ENCODE results near the gene C10orf90.

The C10orf90 gene

DNA sequence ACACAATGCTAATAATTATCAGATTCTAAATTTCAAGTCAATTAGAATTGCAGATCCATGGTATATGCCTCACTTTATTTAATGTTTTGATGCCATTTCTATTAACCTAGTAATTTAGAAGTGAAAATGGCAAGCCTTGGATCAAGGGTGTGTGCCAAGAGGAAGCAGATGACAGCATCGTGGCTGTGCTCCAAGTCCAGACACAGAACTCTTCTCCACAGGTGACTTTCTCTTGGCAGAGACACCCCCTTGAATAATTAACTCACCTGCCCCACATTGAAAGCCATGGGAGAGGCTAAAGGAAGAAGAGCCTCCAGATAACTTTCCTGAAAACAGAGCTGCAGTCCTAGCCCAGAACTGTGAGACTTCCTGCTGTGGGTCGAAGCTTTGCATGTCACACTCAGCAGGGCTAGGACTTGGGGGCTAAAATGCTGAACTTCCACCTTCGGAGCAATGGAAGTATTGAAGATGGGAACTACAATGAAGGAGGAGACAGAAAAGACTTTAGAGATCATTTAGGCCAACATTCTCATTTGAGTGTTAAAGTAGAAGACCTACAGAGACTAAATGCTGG is 996 bp upstream of the C10orf90 start:
- no peaks in the 10 kb centered on the region for H3K9me3 ChIP-seq (ENCODE audit: control insufficient read depth, low read depth, low read length)
- H3K9ac ChIP-seq (ENCODE audit: low read length) = no peak overlapping the region
- no peaks in the 10 kb centered on the region for H3K4me1 ChIP-seq (ENCODE audit: control insufficient read depth, low read depth, low read length)
- no peaks in the 10 kb centered on the region for H3K27me3 ChIP-seq (ENCODE audit: control insufficient read depth, insufficient read depth, low read length)
- no peaks in the 10 kb centered on the region for H3K36me3 ChIP-seq (ENCODE audit: control insufficient read depth, low read depth, low read length)
- no peak overlapping the region for H3K27ac ChIP-seq (ENCODE audit: low read length)
- no peak overlapping the region for H3K4me3 ChIP-seq (ENCODE audit: low read length)

DNA sequence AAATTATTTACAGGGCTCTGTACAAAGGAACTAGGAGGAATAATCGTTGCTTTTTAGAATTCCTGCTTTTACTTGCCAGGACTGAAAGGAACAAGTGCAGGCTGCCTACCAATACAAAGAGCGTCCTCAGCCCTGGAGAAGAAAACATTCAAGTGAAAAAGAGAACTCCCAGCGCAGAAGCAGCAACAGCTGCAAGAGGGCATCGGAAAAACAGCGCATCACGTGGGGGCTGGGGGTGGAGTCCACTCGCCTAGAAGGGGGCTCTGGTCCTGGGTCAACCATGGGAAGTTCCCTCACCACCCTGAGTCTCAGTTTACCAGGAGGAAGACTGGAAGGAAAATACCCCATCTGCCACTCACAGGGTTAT is 385 bp upstream of the C10orf90 start:
- Histone ChIP-seq H3K27ac (ENCODE audit: low read length) (no peak overlapping the region), H3K4me3 (ENCODE audit: low read length) (no peak overlapping the region), H3K36me3 (ENCODE audit: control insufficient read depth, low read depth, low read length) (no peaks in the 10 kb centered on the region), H3K9ac (ENCODE audit: low read length) (no peak overlapping the region), H3K27me3 (ENCODE audit: control insufficient read depth, insufficient read depth, low read length) (no peaks in the 10 kb centered on the region), H3K9me3 (ENCODE audit: control insufficient read depth, low read depth, low read length) (no peaks in the 10 kb centered on the region), H3K4me1 (ENCODE audit: control insufficient read depth, low read depth, low read length) (no peaks in the 10 kb centered on the region)

DNA sequence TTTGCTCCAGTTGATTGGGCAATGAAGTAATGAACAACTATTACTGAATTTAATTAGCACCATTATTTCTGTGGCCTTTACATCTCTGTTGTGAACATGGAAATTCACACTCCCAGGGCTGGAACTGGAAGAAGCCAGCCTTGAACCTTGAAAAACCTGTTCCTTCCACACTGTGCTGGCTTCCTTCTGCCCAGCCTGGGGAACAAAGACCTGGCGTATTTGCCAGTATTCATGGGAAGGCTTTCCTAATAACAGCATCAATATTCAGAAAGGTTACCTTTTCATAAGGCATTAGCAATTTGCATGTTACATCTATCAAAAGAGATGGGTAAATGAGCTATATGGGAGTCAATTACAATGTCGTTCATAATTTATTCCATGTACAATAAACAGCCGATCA is 1.3 kb downstream of the C10orf90 start:
- Histone ChIP-seq H3K4me1 (ENCODE audit: control insufficient read depth, low read depth, low read length) (no peaks in the 10 kb centered on the region), H3K27me3 (ENCODE audit: control insufficient read depth, insufficient read depth, low read length) (no peaks in the 10 kb centered on the region), H3K9ac (ENCODE audit: low read length) (no peak overlapping the region), H3K27ac (ENCODE audit: low read length) (no peak overlapping the region), H3K9me3 (ENCODE audit: control insufficient read depth, low read depth, low read length) (no peaks in the 10 kb centered on the region), H3K4me3 (ENCODE audit: low read length) (no peak overlapping the region), H3K36me3 (ENCODE audit: control insufficient read depth, low read depth, low read length) (no peaks in the 10 kb centered on the region)

DNA sequence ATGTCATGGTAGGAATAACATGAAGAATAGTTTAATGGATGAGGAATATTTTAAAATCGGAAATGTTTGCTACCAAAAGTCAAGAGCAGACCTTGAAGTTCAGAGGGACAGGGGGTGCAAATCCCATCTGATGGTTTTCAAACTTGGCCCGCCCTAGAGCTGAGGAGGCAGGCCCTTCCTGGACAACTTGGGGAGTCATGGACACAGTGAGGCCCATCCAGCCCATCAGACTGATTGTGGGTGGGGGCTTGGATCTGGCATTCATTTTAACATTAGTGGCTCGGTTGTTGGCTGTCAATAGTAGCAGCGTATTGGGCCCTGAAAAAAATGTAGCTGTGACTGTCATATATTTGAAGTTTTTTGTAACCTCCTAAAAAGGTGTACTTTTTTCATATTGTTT is 2.0 kb downstream of the C10orf90 start:
- no peak overlapping the region for H3K4me3 ChIP-seq (ENCODE audit: low read length)
- H3K9me3 ChIP-seq (ENCODE audit: control insufficient read depth, low read depth, low read length) = no peaks in the 10 kb centered on the region
- H3K9ac ChIP-seq (ENCODE audit: low read length) = no peak overlapping the region
- no peaks in the 10 kb centered on the region for H3K36me3 ChIP-seq (ENCODE audit: control insufficient read depth, low read depth, low read length)
- H3K4me1 ChIP-seq (ENCODE audit: control insufficient read depth, low read depth, low read length) = no peaks in the 10 kb centered on the region
- no peaks in the 10 kb centered on the region for H3K27me3 ChIP-seq (ENCODE audit: control insufficient read depth, insufficient read depth, low read length)
- no peak overlapping the region for H3K27ac ChIP-seq (ENCODE audit: low read length)

DNA sequence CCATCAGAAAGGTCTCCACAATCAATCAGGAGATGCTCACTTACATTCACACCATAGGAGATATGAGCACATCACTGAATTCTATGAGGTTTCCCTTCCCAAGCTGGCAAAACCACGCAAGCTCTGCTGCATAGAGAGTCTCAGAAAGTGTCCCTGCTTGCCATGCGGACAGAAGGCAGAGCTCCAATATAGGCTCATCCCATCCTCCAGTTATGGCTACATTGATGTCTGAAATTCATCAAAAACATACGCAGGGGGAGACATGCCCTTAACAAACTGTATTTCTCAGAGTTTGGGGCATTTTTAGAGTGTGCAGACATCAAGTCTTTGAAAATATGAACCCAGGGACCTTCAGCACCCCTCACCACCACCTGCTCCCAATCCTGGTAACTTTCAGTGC is 2.9 kb downstream of the C10orf90 start:
- Histone ChIP-seq H3K9ac (ENCODE audit: low read length) (no peak overlapping the region), H3K27me3 (ENCODE audit: control insufficient read depth, insufficient read depth, low read length) (no peaks in the 10 kb centered on the region), H3K9me3 (ENCODE audit: control insufficient read depth, low read depth, low read length) (no peaks in the 10 kb centered on the region), H3K4me3 (ENCODE audit: low read length) (no peak overlapping the region), H3K36me3 (ENCODE audit: control insufficient read depth, low read depth, low read length) (no peaks in the 10 kb centered on the region), H3K27ac (ENCODE audit: low read length) (no peak overlapping the region), H3K4me1 (ENCODE audit: control insufficient read depth, low read depth, low read length) (no peaks in the 10 kb centered on the region)

DNA sequence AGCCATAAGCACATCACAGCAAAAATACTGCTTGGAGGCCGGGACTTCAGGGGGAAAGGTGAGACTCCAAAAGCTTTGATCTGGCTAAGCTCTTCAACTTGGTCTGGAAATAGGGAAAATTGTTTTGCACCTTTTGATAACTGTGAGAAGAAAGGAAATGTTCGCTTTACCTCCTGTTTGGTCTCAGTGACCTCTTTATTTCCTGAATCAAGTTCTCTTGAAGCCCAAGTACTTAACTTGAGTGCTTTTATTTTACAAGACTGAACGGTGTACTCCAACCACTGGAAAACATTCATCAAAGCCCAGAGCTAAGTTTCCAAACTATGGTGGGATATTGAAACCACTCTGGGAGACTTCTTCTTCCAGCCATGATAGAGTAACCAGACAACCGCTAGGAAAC is 5.3 kb downstream of the C10orf90 start:
- H3K9me3 ChIP-seq (ENCODE audit: control insufficient read depth, low read depth, low read length) = no peaks in the 10 kb centered on the region
- no peaks in the 10 kb centered on the region for H3K27me3 ChIP-seq (ENCODE audit: control insufficient read depth, insufficient read depth, low read length)
- no peak overlapping the region for H3K9ac ChIP-seq (ENCODE audit: low read length)
- no peak overlapping the region for H3K4me3 ChIP-seq (ENCODE audit: low read length)
- H3K27ac ChIP-seq (ENCODE audit: low read length) = no peak overlapping the region
- H3K36me3 ChIP-seq (ENCODE audit: control insufficient read depth, low read depth, low read length) = no peaks in the 10 kb centered on the region
- H3K4me1 ChIP-seq (ENCODE audit: control insufficient read depth, low read depth, low read length) = no peaks in the 10 kb centered on the region

DNA sequence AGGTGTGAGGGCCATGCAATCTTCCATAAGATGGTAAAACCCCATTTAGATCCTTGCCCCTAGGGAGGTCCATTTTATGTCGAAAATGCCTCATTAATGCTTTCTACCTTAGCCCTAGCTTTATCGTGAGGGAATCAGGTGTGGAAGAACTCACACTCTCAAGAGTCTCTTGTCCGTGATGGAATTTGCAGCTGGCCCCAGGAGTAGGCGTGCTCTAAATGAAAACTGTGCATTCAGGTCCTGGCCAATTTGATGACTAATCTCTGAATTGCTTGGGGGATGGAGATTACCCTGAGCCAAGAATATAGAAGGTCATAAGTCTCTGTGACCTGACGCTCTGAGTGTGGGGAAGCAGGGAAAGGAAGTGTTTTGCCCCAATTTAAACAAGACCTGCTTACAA is 6.6 kb downstream of the C10orf90 start:
- Histone ChIP-seq H3K36me3 (ENCODE audit: control insufficient read depth, low read depth, low read length) (no peaks in the 10 kb centered on the region), H3K27ac (ENCODE audit: low read length) (no peak overlapping the region), H3K27me3 (ENCODE audit: control insufficient read depth, insufficient read depth, low read length) (no peaks in the 10 kb centered on the region), H3K4me3 (ENCODE audit: low read length) (no peak overlapping the region), H3K9ac (ENCODE audit: low read length) (no peak overlapping the region), H3K9me3 (ENCODE audit: control insufficient read depth, low read depth, low read length) (no peaks in the 10 kb centered on the region), H3K4me1 (ENCODE audit: control insufficient read depth, low read depth, low read length) (no peaks in the 10 kb centered on the region)

DNA sequence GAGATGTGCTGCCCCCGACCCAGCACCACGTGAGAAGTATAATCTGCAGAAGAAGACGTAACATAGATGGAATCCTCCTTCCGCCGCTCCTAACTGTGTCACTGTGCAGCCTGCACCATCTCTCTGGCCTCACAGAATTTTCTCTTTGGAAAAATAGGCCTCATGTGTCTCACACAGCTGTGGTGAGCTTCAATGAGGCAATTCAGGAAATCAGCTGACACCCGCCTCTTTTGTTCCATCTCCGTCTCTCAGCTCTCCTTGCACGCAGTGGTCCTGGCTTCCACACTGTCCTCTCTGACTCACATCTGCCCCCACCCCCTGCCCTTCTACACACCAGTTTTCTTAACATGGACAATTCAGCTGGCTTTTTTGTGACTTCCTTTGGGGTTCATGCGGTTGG is 7.2 kb downstream of the C10orf90 start:
- Histone ChIP-seq H3K27ac (ENCODE audit: low read length) (no peak overlapping the region), H3K4me3 (ENCODE audit: low read length) (no peak overlapping the region), H3K9me3 (ENCODE audit: control insufficient read depth, low read depth, low read length) (no peaks in the 10 kb centered on the region), H3K9ac (ENCODE audit: low read length) (no peak overlapping the region), H3K4me1 (ENCODE audit: control insufficient read depth, low read depth, low read length) (no peaks in the 10 kb centered on the region), H3K36me3 (ENCODE audit: control insufficient read depth, low read depth, low read length) (no peaks in the 10 kb centered on the region), H3K27me3 (ENCODE audit: control insufficient read depth, insufficient read depth, low read length) (no peaks in the 10 kb centered on the region)

DNA sequence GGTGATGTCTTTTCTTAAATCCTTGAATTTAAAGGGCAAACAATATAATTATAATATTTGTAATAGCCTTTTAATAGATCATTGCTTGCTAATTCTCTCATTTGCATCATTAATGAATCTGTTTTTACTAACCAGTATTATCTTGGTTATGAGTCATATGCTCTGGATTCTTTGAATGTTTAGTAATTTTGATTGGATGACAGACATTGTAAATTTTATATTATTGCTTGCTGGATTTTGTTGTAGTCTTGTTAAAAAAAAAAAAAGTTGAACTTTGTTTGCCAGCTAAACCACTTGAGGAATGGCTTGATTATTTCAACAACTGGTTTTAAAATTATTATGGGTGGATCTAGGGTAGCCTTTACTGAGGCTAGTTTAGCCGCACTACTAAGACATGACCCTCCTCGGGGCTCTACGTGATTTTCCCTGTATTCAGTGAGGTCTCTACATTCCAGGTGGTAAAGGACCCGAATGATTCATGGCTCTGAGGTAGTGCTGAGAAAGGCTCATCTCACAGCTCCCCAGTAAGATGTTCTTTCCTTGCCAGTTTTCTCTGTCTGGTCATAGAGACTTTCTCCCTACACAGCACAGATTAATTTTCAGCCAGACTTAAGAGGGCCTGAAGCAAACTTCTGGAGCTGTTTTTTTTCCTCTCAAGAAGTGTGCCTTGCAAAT is 8.5 kb downstream of the C10orf90 start:
- H3K27me3 ChIP-seq (ENCODE audit: control insufficient read depth, insufficient read depth, low read length) = no peaks in the 10 kb centered on the region
- H3K9me3 ChIP-seq (ENCODE audit: control insufficient read depth, low read depth, low read length) = no peaks in the 10 kb centered on the region
- no peak overlapping the region for H3K9ac ChIP-seq (ENCODE audit: low read length)
- no peaks in the 10 kb centered on the region for H3K4me1 ChIP-seq (ENCODE audit: control insufficient read depth, low read depth, low read length)
- no peak overlapping the region for H3K4me3 ChIP-seq (ENCODE audit: low read length)
- H3K27ac ChIP-seq (ENCODE audit: low read length) = no peak overlapping the region
- no peaks in the 10 kb centered on the region for H3K36me3 ChIP-seq (ENCODE audit: control insufficient read depth, low read depth, low read length)

DNA sequence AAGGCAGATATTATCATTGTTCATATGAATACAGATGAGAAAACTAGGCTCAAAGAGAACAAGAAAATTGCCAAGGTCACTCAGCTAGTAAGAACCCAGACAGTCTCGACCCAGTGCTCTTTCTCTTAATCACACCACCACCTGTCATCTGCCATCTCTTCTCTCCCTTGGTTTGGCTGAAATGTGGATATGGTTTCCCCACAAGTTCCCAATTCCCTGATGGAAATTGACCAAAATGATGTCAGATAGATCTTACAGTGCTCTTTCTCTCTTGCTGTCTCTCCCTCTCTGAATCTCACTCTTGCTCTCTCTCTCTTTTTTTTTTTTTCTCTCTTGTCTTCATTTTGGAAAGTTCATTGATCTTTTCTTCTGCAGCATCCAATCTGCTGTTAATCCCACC is 9.1 kb downstream of the C10orf90 start:
- no peaks in the 10 kb centered on the region for H3K4me1 ChIP-seq (ENCODE audit: control insufficient read depth, low read depth, low read length)
- H3K36me3 ChIP-seq (ENCODE audit: control insufficient read depth, low read depth, low read length) = no peaks in the 10 kb centered on the region
- H3K4me3 ChIP-seq (ENCODE audit: low read length) = no peak overlapping the region
- H3K9ac ChIP-seq (ENCODE audit: low read length) = no peak overlapping the region
- H3K27me3 ChIP-seq (ENCODE audit: control insufficient read depth, insufficient read depth, low read length) = no peaks in the 10 kb centered on the region
- no peak overlapping the region for H3K27ac ChIP-seq (ENCODE audit: low read length)
- H3K9me3 ChIP-seq (ENCODE audit: control insufficient read depth, low read depth, low read length) = no peaks in the 10 kb centered on the region

DNA sequence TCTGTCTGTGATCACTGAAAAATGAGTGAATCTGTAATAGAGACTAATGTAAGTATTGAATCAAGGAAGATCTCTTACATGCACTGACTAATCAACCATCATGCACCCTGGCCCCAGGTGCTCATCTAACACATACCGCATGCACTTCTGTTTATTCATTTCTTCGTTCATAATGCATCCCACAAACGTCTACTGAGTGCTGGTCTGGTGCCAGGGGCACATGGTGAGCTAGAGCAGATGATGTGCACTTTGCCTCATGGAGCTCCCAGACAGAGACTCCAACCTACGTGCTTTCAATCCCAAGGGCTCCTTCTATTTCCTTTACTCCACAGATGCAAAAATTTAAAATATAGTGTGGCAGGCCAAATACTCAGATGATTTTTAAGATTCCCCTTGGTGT is 10.7 kb downstream of the C10orf90 start:
- Histone ChIP-seq H3K4me3 (ENCODE audit: low read length) (no peak overlapping the region), H3K27me3 (ENCODE audit: control insufficient read depth, insufficient read depth, low read length) (no peaks in the 10 kb centered on the region), H3K27ac (ENCODE audit: low read length) (no peak overlapping the region), H3K36me3 (ENCODE audit: control insufficient read depth, low read depth, low read length) (no peaks in the 10 kb centered on the region), H3K9ac (ENCODE audit: low read length) (no peak overlapping the region), H3K4me1 (ENCODE audit: control insufficient read depth, low read depth, low read length) (no peaks in the 10 kb centered on the region), H3K9me3 (ENCODE audit: control insufficient read depth, low read depth, low read length) (no peaks in the 10 kb centered on the region)

DNA sequence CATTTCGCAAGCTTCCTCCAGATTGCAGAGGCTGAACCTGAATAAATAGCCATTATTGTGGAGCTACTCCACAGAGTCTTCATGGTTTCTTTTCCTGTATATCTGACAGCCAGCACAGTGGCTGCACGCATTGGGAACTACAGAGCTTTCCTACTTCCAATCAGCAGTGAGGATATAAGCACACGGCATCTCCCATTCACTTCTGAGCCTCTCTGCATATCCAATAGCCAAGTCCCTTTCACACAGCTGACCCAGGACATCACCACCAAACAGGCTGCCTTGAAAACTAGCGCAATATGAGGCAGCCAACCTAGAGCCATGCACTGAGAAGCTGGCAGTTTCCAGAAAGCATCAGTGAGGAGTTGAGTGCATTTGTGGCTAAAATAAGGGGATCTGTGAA is 11.6 kb downstream of the C10orf90 start:
- Histone ChIP-seq H3K4me1 (ENCODE audit: control insufficient read depth, low read depth, low read length) (no peaks in the 10 kb centered on the region), H3K27ac (ENCODE audit: low read length) (no peak overlapping the region)

More for the DNA sequence above, 11.6 kb downstream of the C10orf90 start:
- no peak overlapping the region for H3K9ac ChIP-seq (ENCODE audit: low read length)
- H3K36me3 ChIP-seq (ENCODE audit: control insufficient read depth, low read depth, low read length) = no peaks in the 10 kb centered on the region
- no peaks in the 10 kb centered on the region for H3K27me3 ChIP-seq (ENCODE audit: control insufficient read depth, insufficient read depth, low read length)
- no peaks in the 10 kb centered on the region for H3K9me3 ChIP-seq (ENCODE audit: control insufficient read depth, low read depth, low read length)
- H3K4me3 ChIP-seq (ENCODE audit: low read length) = no peak overlapping the region

All from iPS-18a (cell line).